WTC11 (cell line): Measurements from ENCODE around the gene MED12L.

Experiments used
- CREM ChIP-seq: sonication (generic); formaldehyde crosslinking; IDR thresholded peaks from 2 replicates; pipeline ENCODE4 v1.8.1; 2022; ENCODE audit warnings: mild to moderate bottlenecking, missing genetic modification reagents, moderate library complexity
- JUN ChIP-seq: sonication (generic); formaldehyde crosslinking; IDR thresholded peaks from 2 replicates; pipeline ENCODE4 v1.8.0; 2023; ENCODE audit warnings: mild to moderate bottlenecking, missing genetic modification reagents
- SP1 ChIP-seq: sonication (generic); formaldehyde crosslinking; conservative IDR thresholded peaks from 2 replicates; pipeline ENCODE4 v1.8.1; 2022; ENCODE audit warnings: missing genetic modification reagents
- TEAD1 ChIP-seq: sonication (generic); formaldehyde crosslinking; IDR thresholded peaks from 2 replicates; pipeline ENCODE4 v1.8.0; 2022; ENCODE audit warnings: mild to moderate bottlenecking, missing genetic modification reagents
- TP53 ChIP-seq: sonication (generic); formaldehyde crosslinking; IDR thresholded peaks from 2 replicates; pipeline ENCODE4 v1.8.1; 2023; ENCODE audit warnings: mild to moderate bottlenecking, missing genetic modification reagents
- ZNF121 ChIP-seq: sonication (generic); formaldehyde crosslinking; IDR thresholded peaks from 2 replicates; pipeline ENCODE4 v1.8.0; 2023; ENCODE audit warnings: missing genetic modification reagents
- ZNF219 ChIP-seq: sonication (generic); formaldehyde crosslinking; IDR thresholded peaks from 2 replicates; pipeline ENCODE4 v1.8.0; 2023; ENCODE audit warnings: missing genetic modification reagents, mild to moderate bottlenecking, borderline replicate concordance
- TF ChIP-seq, protein P1 (sequence below): fragments of 200-600 bp; IDR thresholded peaks from 2 replicates; pipeline ENCODE4 v1.8.0; 2022; ENCODE audit warnings: antibody characterized with exemption
- TF ChIP-seq, protein P2 (sequence below): sonication (generic); formaldehyde crosslinking; IDR thresholded peaks from 2 replicates; pipeline ENCODE4 v1.8.0; 2022; ENCODE audit warnings: mild to moderate bottlenecking, missing genetic modification reagents
- TF ChIP-seq, protein P3 (sequence below): sonication (generic); formaldehyde crosslinking; IDR thresholded peaks from 2 replicates; pipeline ENCODE4 v1.8.0; 2023; ENCODE audit warnings: missing genetic modification reagents

DNA sequence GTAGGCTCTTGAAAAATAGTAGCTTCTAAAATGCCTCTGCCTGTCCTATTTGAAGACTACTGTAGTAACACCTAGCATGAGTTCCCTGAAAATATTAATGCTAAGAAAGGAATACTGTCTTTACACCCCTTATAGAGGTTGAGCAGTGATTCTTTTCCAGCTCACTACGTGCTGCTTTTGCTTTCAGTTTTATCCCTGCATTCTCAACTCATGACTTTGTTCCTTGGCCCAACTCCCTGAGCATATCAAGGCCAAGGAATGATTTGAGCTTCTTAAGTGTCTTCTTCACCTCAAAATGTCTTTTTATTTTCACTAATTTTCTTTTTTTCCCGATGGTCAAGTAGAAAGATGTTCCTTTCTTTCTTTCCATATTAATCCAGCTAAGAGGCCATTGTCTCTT is 260.4 kb downstream of the MED12L start:
- TF ChIP-seq TP53 (CRISPR knock-in tag): no peak
- TF ChIP-seq, protein P1, sequence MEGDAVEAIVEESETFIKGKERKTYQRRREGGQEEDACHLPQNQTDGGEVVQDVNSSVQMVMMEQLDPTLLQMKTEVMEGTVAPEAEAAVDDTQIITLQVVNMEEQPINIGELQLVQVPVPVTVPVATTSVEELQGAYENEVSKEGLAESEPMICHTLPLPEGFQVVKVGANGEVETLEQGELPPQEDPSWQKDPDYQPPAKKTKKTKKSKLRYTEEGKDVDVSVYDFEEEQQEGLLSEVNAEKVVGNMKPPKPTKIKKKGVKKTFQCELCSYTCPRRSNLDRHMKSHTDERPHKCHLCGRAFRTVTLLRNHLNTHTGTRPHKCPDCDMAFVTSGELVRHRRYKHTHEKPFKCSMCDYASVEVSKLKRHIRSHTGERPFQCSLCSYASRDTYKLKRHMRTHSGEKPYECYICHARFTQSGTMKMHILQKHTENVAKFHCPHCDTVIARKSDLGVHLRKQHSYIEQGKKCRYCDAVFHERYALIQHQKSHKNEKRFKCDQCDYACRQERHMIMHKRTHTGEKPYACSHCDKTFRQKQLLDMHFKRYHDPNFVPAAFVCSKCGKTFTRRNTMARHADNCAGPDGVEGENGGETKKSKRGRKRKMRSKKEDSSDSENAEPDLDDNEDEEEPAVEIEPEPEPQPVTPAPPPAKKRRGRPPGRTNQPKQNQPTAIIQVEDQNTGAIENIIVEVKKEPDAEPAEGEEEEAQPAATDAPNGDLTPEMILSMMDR: no peak
- no peak for TF ChIP-seq TEAD1
- TF ChIP-seq SP1 (CRISPR knock-in tag): no peak
- TF ChIP-seq CREM (CRISPR knock-in tag): no peak
- no peak for TF ChIP-seq JUN (CRISPR knock-in tag)
- TF ChIP-seq, protein P2, sequence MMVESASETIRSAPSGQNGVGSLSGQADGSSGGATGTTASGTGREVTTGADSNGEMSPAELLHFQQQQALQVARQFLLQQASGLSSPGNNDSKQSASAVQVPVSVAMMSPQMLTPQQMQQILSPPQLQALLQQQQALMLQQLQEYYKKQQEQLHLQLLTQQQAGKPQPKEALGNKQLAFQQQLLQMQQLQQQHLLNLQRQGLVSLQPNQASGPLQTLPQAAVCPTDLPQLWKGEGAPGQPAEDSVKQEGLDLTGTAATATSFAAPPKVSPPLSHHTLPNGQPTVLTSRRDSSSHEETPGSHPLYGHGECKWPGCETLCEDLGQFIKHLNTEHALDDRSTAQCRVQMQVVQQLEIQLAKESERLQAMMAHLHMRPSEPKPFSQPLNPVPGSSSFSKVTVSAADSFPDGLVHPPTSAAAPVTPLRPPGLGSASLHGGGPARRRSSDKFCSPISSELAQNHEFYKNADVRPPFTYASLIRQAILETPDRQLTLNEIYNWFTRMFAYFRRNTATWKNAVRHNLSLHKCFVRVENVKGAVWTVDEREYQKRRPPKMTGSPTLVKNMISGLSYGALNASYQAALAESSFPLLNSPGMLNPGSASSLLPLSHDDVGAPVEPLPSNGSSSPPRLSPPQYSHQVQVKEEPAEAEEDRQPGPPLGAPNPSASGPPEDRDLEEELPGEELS (CRISPR knock-in tag): no peak
- TF ChIP-seq, protein P3, sequence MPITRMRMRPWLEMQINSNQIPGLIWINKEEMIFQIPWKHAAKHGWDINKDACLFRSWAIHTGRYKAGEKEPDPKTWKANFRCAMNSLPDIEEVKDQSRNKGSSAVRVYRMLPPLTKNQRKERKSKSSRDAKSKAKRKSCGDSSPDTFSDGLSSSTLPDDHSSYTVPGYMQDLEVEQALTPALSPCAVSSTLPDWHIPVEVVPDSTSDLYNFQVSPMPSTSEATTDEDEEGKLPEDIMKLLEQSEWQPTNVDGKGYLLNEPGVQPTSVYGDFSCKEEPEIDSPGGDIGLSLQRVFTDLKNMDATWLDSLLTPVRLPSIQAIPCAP (CRISPR knock-in tag): no peak
- no peak for TF ChIP-seq ZNF121 (CRISPR knock-in tag)
- no peak for TF ChIP-seq ZNF219 (CRISPR knock-in tag)
